ENCODE results near the gene ARVCF. TPM values are rescaled to one million over a fixed set of nuclear protein-coding genes. Genes with fewer than 3 reads are reported as not detected.

The ARVCF gene
- total and polyA plus RNA-seq, 7 donors: 3.6 to 28.0 (median 8.7) TPM

- ATAC-seq (peak in 2 of 4 donors; percentile 40 to 45), DNase-seq (peak; percentile 15 to 46)
- H3K36me3 ChIP-seq (ENCODE audit: insufficient read depth in 1 of 2, low read depth in 1 of 2): no peaks in the 10 kb centered on the region
- H3K9me3 ChIP-seq: no peaks in the 10 kb centered on the region
- intact Hi-C loops (cut with DNase I): no loop called here
- H3K27me3 ChIP-seq (ENCODE audit: insufficient read depth in 3 of 3, low read length in 2 of 3): no peaks in the 10 kb centered on the region
- no peak overlapping the region for H3K27ac ChIP-seq
- H3K4me3 ChIP-seq: no peak overlapping the region
- 54 to 61% (median 57%) methylated on average over 8 of the region's 8 CpGs for WGBS, 3 donors
- H3K4me1 ChIP-seq: peaks cover 17% of the 10 kb centered on the region
- no peak for TF ChIP-seq CTCF (IDR thresholded peaks at IDR 0.05)
Observed at GRCh38 chr22:19998991-19999820, 17.4 kb downstream of the ARVCF start.

GRCh38 chr22:19998232-19998951 is 18.2 kb downstream of the ARVCF start:
- ATAC-seq (no peak), DNase-seq (peak; percentile 9 to 30)
- H3K4me1 ChIP-seq: peaks cover 17% of the 10 kb centered on the region
- H3K27ac ChIP-seq: no peak overlapping the region
- 53 to 68% (median 58%) methylated on average over 15 to 16 of the region's 16 CpGs for WGBS, 3 donors
- intact Hi-C loops (cut with DNase I): no loop called here
- H3K4me3 ChIP-seq: no peak overlapping the region
- H3K27me3 ChIP-seq (ENCODE audit: insufficient read depth in 3 of 3, low read length in 2 of 3): no peaks in the 10 kb centered on the region
- no peaks in the 10 kb centered on the region for H3K36me3 ChIP-seq (ENCODE audit: insufficient read depth in 1 of 2, low read depth in 1 of 2)
- no peaks in the 10 kb centered on the region for H3K9me3 ChIP-seq
- no peak for TF ChIP-seq CTCF (IDR thresholded peaks at IDR 0.05)

GRCh38 chr22:19997561-19998231 is 18.9 kb downstream of the ARVCF start:
- Histone ChIP-seq H3K27me3 (ENCODE audit: insufficient read depth in 3 of 3, low read length in 2 of 3) (no peaks in the 10 kb centered on the region), H3K36me3 (ENCODE audit: insufficient read depth in 1 of 2, low read depth in 1 of 2) (no peaks in the 10 kb centered on the region), H3K4me1 (peaks cover 17% of the 10 kb centered on the region), H3K9me3 (no peaks in the 10 kb centered on the region), H3K27ac (no peak overlapping the region), H3K4me3 (no peak overlapping the region)
- TF ChIP-seq CTCF (IDR thresholded peaks at IDR 0.05): no peak
- DNase-seq (peak; percentile 11 to 44), ATAC-seq (no peak)
- 77 to 87% (median 86%) methylated on average over 18 to 19 of the region's 19 CpGs for WGBS, 3 donors
- intact Hi-C loops (cut with DNase I): no loop called here

- no peak for TF ChIP-seq CTCF (IDR thresholded peaks at IDR 0.05)
- Histone ChIP-seq H3K4me1 (peaks cover 20% of the 10 kb centered on the region), H3K9me3 (no peaks in the 10 kb centered on the region), H3K27me3 (ENCODE audit: insufficient read depth in 3 of 3, low read length in 2 of 3) (no peaks in the 10 kb centered on the region), H3K36me3 (ENCODE audit: insufficient read depth in 1 of 2, low read depth in 1 of 2) (no peaks in the 10 kb centered on the region), H3K4me3 (no peak overlapping the region), H3K27ac (no peak overlapping the region)
- intact Hi-C loops (cut with DNase I): no loop called here
- ATAC-seq (no peak), DNase-seq (peak; percentile 15 to 44)
- 70 to 80% (median 71%) methylated on average over 12 of the region's 12 CpGs for WGBS, 3 donors
Observed at GRCh38 chr22:19996694-19997384, 19.8 kb downstream of the ARVCF start.

All from psoas muscle (tissue), 8 donors.